Tibial nerve (tissue), 4 donors: ENCODE measurements around the gene PARP14.

Experiments used
- EP300 ChIP-seq, 2 donors: sonication (generic); formaldehyde crosslinking; IDR thresholded peaks; one replicate each; pipeline ENCODE4 v1.6.1; 2017; ENCODE audit warnings: antibody characterized with exemption in 2 of 2, mild to moderate bottlenecking in 1 of 2
- POLR2A ChIP-seq, 2 donors: fragments of 450-650 bp; IDR thresholded peaks; one replicate each; pipeline ENCODE4 v1.6.1; 2017; ENCODE audit warnings: antibody characterized with exemption in 2 of 2, mild to moderate bottlenecking in 2 of 2, moderate library complexity in 2 of 2
- TF ChIP-seq, protein P1 (sequence below), 5 experiments: fragments of 200-600 bp in 3 of 5; fragments of 450-650 bp in 2 of 5; sonication (generic) in 3 of 5; IDR thresholded peaks; one replicate each; pipeline ENCODE4 v1.5.1; 2016 to 2019; ENCODE audit warnings: antibody characterized with exemption in 5 of 5, mild to moderate bottlenecking in 3 of 5, moderate library complexity in 2 of 5

DNA sequence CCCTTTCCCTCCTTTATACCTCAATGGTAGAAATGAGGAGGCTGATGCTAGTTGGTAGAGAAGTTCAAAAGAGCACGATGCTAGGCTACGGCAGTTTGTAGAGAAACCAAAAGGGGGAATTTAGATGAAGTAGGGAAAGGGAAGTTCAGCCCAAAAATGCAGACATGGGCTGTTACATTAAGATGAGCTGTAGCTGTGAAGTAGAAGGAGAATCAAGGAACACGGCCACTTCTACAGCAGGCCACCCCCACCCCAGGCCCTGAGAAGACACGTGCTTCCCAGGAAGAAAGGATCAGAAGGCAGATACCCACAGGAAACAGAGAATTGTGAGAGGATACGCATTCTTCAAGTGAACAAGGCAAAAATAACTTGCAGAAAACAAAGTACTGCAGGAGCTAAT, 2.1 kb upstream of the PARP14 start:
- TF ChIP-seq POLR2A (IDR thresholded peaks at IDR 0.05), result no peak
- TF ChIP-seq, protein P1, sequence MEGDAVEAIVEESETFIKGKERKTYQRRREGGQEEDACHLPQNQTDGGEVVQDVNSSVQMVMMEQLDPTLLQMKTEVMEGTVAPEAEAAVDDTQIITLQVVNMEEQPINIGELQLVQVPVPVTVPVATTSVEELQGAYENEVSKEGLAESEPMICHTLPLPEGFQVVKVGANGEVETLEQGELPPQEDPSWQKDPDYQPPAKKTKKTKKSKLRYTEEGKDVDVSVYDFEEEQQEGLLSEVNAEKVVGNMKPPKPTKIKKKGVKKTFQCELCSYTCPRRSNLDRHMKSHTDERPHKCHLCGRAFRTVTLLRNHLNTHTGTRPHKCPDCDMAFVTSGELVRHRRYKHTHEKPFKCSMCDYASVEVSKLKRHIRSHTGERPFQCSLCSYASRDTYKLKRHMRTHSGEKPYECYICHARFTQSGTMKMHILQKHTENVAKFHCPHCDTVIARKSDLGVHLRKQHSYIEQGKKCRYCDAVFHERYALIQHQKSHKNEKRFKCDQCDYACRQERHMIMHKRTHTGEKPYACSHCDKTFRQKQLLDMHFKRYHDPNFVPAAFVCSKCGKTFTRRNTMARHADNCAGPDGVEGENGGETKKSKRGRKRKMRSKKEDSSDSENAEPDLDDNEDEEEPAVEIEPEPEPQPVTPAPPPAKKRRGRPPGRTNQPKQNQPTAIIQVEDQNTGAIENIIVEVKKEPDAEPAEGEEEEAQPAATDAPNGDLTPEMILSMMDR (IDR thresholded peaks at IDR 0.05), result no peak
- TF ChIP-seq EP300 (IDR thresholded peaks at IDR 0.05), result no peak
